ENCODE measurements around the gene NCOA1.

The NCOA1 gene

GRCh38 chr2:24702800-24703199 is 211.7 kb downstream of the NCOA1 start:
- DNase-seq (ENCODE audit: low spot score), result peak; percentile 71

- DNase-seq (ENCODE audit: low spot score), result peak; percentile 10
Measured at GRCh38 chr2:24704692-24705091, 213.6 kb downstream of the NCOA1 start.

GRCh38 chr2:24707143-24707542 is 216.1 kb downstream of the NCOA1 start:
- DNase-seq (ENCODE audit: low spot score), result no peak

- DNase-seq (ENCODE audit: low spot score), result no peak
Measured at GRCh38 chr2:24708537-24709152, 217.6 kb downstream of the NCOA1 start.

- DNase-seq (ENCODE audit: low spot score), result no peak
Measured at GRCh38 chr2:24710806-24711205, 219.8 kb downstream of the NCOA1 start.

GRCh38 chr2:24711865-24712264 is 220.8 kb downstream of the NCOA1 start:
- no peak for DNase-seq (ENCODE audit: low spot score)

- no peak for DNase-seq (ENCODE audit: low spot score)
Measured at GRCh38 chr2:24712296-24712695, 221.2 kb downstream of the NCOA1 start.

- DNase-seq (ENCODE audit: low spot score), result no peak
Measured at GRCh38 chr2:24717263-24717951, 226.4 kb downstream of the NCOA1 start.

GRCh38 chr2:24720310-24720709 is 229.3 kb downstream of the NCOA1 start:
- no peak for DNase-seq (ENCODE audit: low spot score)

GRCh38 chr2:24721470-24721869 is 230.4 kb downstream of the NCOA1 start:
- peak; percentile 70 for DNase-seq (ENCODE audit: low spot score)

GRCh38 chr2:24722141-24722790 is 231.2 kb downstream of the NCOA1 start:
- no peak for DNase-seq (ENCODE audit: low spot score)

- DNase-seq (ENCODE audit: low spot score), result no peak
Measured at GRCh38 chr2:24723191-24723590, 232.1 kb downstream of the NCOA1 start.

- no peak for DNase-seq (ENCODE audit: low spot score)
Measured at GRCh38 chr2:24723665-24724064, 232.6 kb downstream of the NCOA1 start.

GRCh38 chr2:24724111-24724775 is 233.2 kb downstream of the NCOA1 start:
- no peak for DNase-seq (ENCODE audit: low spot score)

GRCh38 chr2:24725956-24726355 is 234.9 kb downstream of the NCOA1 start:
- no peak for DNase-seq (ENCODE audit: low spot score)

- no peak for DNase-seq (ENCODE audit: low spot score)
Measured at GRCh38 chr2:24730481-24730880, 239.4 kb downstream of the NCOA1 start.

- DNase-seq (ENCODE audit: low spot score), result no peak
Measured at GRCh38 chr2:24731040-24731439, 240.0 kb downstream of the NCOA1 start.

GRCh38 chr2:24731923-24732322 is 240.9 kb downstream of the NCOA1 start:
- DNase-seq (ENCODE audit: low spot score), result no peak

GRCh38 chr2:24734741-24735140 is 243.7 kb downstream of the NCOA1 start:
- no peak for DNase-seq (ENCODE audit: low spot score)

- DNase-seq (ENCODE audit: low spot score), result no peak
Measured at GRCh38 chr2:24739354-24740025, 248.4 kb downstream of the NCOA1 start.

GRCh38 chr2:24740142-24740541 is 249.1 kb downstream of the NCOA1 start:
- no peak for DNase-seq (ENCODE audit: low spot score)

GRCh38 chr2:24742730-24743129 is 251.7 kb downstream of the NCOA1 start:
- DNase-seq (ENCODE audit: low spot score), result no peak
